NCI-H1092 treated with DMSO at 0.1 percent for 48 hours (cell line): ENCODE results near the gene ANKS3.

Source experiments
- DNase-seq: peaks from one replicate; lab custom pipeline; 2025; lab: John Stamatoyannopoulos, UW

ANKS3 gene

GRCh38 chr16:4684763-4685162 is 49.3 kb downstream of the ANKS3 start:
- DNase-seq: no peak

- DNase-seq: no peak
These were observed 49.9 kb downstream of the ANKS3 start for GRCh38 chr16:4684058-4684715.

DNA sequence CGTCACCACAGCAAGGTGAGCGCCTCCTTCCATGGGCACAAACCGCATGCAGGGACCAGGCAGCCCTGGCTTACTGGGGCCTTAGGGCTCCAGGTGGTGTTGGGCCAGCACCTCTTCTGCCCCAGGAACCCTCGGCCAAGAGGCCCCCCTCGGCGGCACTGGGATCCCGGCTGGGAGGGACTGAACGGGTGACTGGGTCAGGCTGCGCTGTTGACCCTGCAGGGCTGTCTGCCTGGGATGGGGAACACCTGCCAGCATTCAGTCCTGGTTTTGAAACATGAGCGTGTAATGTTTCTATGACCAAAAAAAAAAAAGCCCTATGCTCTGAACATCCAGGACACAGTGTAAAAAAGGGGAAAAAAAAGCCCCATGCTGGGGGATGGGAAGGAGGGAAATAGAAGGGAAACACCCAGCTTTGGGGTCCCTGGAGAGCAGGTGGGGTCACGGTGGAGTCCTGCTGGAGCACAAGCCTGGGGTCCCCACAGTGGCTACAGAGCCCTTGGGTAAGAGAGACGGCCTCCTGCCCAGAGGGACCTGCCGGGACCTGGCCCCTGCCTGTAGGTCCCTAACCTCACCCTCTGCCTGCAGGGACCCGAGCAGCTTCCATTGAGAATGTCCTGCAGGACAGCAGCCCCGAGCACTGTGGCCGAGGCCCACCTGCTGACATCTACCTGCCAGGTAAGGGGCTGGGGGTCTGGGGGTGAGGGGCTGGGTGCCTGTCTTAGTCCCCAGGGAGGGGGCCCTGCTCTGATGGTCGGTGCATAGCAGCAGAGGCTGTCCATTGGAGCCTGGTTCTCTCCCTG is 50.6 kb downstream of the ANKS3 start:
- no peak for DNase-seq

DNA sequence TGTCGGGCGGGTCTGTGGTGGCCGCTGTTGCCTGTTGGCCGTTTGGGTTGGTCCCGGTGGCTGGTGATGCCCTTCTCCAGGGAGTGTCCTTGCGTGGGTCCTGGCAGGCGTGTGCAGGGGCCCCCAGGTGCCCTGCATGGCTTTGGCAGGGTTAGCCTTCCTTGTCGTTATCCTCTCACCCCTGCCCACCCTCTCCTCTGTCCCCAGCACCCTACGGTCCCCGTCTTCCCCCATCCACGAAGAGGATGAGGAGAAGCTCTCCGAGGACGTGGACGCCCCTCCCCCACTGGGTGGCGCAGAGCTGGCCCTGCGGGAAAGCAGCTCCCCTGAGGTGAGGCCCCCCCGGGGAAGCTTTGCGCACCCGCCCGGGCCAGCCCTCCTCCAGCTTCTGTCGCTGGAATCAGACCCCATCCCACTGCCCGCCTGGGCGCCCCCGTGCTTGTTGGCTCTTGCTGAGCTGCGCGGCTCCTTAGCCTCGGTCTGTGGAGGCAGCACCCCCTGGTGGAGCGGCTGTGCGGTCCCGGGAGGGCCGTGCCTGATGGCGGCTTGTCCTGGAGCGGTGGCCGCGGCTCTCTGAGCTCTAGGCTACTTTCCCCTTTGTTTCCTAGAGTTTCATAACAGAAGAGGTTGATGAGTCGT is 51.3 kb downstream of the ANKS3 start:
- DNase-seq: no peak

DNA sequence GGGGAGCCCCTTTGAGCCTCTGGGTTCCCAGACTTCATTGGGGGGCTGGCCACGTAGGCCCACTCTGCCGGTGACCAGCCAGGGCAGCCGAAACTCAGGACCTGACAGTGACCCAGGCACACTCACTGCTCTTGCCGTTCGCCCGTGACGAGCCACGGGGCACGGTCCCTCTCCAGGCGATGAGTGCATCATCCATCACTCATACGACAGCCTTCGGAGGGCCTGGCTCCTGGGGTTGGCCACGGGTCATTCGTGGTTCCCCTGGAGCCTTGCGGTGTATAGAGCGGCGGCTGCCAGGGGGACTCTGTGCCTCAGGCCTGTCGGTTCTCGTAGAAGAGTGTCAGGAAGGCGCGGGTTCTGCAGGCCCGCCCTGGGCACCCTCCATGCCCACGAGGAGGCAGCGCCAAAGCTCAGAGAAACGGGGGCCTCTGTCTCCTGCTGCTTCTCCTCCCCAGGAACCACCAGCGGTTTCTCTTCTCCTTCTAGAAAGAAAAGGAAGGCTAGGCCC is 51.9 kb downstream of the ANKS3 start:
- no peak for DNase-seq

GRCh38 chr16:4681471-4682083 is 52.5 kb downstream of the ANKS3 start:
- no peak for DNase-seq

DNA sequence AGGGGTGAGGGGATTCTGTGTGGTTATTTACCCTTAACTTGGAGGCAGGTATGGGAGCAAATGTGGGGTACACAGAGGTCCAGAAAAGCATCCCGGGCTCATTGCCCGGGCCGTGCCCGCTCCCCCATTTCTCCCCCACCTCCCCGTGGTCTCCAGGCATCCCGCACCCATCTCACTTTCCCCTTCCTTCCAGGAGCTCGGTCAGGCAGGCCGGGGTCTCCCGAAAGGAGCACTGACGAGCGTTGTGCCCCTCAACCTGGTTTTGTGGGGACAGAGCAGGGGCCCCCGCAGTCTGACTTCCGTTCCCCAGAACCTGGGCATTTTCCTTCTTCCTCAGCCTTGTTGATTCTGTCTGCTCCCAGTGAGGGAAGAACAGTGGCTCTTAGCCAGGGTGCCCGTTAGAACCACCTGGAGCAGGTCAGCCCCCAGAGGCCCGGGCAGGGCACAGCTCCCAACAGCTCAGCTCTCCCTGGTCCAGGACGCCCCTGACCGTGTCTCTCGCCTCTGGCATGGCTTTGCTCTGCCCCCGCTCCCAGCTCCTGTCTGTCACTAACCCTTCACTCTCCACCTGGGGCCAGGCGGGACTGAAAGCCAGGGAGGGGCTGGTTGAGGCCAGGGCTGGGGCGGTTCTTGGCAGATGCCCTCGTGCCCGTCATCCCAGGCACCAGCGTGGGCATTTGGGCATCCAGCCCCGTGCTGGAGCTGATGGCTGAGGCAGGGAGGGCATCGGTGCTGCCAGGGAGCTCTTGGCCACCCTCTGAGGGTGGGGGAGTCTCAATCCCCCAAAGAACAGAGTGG is 53.2 kb downstream of the ANKS3 start:
- DNase-seq: no peak

GRCh38 chr16:4679850-4680636 is 54.0 kb downstream of the ANKS3 start:
- DNase-seq: peak; percentile 45

DNA sequence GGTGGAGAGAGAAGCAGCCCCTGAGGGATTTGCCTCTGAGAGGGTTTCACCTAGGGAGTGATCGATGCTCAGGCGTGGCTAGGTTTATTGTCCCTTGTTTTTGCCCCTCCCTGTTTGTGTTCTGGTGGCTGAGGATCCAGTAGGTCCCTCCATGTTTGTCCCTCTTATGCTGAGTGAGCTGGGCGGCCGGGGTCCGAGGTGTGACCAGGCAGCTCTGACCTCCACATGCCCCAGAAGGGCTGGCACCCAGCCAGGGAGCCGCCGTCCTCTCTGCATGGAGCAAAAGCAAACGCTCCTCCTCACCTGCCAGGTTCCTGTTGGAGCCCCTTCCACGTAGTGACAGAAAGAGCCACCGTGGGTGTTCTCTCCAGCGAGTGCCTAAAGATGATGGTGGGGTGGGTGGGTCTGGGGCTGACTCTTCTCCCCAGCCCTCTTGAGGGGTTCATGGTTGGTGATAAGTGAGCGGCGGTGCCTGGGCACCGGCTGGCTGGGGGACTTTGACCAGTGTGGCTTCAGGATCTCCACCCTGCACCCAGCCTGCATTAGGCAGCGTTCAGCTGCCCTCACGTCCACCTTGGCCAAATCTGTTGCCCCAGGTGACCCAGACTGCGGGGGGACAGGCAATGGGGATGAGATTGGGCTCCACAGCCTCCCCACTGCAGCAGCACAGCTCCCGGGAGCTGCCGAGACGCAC is 54.8 kb downstream of the ANKS3 start:
- peak; percentile 87 for DNase-seq

DNA sequence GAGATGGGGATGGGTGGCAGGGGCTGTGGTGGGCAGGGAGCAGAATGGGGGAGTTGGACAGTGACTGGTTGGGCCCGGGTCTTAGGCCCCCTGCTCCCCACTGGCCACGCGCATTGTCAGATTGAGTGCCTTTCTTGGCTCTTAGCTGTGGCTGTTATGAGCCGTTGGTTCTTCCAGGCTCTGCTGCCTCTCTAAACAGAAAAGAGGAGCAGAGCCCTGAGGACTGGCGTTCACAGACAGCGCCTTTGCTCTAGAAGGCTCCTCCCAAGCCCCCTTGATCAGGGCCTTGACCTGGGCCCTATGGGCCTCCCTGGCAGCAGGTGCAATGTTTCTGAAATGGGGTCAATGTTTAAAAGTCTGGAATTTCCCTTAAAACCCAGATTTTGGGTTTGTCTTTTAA is 55.5 kb downstream of the ANKS3 start:
- peak; percentile 48 for DNase-seq

- no peak for DNase-seq
These were observed 56.1 kb downstream of the ANKS3 start for GRCh38 chr16:4677994-4678393.

GRCh38 chr16:4677390-4677789 is 56.7 kb downstream of the ANKS3 start:
- DNase-seq: peak; percentile 7

DNA sequence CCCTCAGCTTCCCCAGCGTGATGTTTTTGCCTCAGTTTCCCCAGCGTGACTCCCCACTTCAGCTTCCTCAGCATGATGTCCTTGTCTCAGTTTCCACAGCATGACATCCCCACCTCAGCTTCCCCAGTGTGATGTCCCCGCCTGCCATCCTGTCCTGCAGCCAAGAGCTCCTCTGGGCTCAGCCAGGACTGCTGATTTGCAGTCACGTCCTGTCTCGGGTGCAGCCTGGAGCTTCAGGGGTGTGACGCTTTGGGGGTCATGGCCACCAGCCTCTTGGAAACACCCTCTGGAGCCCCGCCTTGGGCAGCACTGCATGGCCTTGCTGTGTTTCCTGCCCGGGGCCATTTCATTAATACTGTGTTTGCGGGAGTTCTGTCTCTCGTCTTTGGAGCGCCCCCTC is 57.2 kb downstream of the ANKS3 start:
- DNase-seq: no peak

DNA sequence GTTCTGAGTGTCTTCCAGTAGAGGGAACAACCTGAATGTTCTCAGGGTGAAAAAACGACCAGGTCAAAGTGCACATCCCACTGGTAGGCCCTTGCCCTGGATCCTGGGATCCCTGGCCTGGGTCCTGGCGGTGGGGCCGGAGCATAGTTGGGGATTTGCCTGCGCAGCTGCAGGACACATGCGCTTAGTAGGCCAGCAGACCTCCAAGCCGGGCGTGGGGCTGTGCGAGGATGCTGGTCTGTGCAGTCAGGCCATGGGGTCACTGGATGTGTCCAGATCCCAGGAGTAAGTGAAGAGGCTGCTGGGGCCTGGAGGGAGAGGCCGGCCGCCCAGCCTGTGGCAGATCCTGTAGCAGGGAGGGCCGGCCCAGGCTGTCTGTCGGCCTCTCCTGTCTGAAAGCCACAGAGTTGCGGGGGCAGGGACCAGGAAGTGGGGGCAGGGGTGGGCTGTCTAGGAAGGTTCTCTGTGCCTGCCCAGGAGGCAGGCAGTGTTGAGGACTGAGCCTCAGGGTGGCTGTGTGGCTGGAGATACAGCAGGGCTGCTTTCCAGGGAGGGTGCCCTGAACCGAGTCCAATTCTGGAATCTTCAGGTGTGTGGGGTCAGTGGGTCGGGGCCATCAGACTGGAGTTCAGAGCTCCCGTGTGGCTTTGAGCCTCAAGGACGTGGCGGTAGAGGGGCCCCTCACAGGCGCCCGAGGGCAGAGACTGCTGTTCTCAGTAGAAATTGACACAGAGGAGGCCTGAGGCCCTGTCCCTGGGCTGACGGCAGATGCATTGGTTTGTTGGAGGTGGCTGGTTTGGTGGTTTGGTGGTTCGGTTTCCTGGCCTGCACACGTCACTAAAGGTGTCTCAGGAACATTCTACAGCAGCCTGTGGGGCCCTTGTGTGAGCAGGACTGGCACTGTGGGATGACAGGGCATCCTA is 57.9 kb downstream of the ANKS3 start:
- DNase-seq: no peak

DNA sequence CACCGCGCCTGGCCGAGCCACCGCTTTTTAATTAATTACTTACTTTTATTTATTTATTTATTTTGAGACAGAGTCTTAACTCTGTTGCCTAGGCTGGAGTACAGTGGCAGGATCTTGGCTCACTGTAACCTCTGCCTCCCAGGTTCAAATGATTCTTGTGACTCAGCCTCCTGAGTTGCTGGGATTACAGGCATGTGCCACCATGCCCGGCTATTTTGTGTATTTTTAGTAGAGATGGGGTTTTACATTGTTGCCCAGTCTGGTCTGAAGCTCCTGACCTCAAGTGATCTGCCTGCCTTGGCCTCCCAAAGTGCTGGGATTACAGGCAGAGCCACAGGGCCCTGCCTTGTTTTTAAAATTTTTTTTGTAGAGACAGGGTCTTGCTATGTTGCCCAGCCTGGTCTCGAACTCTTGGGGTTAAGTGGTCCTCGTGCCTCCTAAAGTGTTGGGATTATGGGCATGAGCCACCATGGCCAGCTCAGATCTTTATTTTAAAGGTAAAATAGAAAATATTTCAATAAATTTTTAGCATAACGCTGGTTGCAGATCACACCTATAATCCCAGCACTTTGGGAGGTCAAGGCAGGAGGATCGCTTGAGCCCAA is 59.0 kb downstream of the ANKS3 start:
- DNase-seq: no peak

GRCh38 chr16:4673387-4674046 is 60.6 kb downstream of the ANKS3 start:
- DNase-seq: no peak

DNA sequence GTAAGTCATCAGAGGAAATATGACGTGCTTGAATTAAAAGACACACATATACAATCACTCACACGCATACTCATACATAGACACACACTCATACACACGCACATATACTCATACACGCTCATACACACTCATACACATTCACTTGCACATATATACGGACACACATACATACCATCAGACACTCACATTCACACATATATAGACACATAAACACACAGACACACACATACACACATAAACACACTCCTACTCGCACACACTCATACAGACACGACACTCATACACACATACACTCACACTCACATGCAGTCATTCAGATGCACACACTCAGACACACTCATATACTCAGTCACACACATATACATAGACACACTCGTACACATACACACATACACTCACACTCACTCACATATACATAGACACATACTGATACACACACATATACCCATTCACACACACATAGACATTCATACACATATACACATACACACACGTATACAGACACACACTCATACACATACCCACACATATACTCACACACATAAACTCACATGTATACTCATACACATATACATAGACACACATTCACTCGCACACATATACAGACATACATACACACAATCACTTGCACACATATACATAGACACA is 65.6 kb downstream of the ANKS3 start:
- DNase-seq: no peak
